Ovary (tissue), 9 donors: ENCODE results near the gene CCDC102A. TPM values are rescaled to one million over a fixed set of nuclear protein-coding genes. Genes with fewer than 3 reads are reported as not detected.

Experiments
- DNase-seq, 5 donors: peaks; one replicate each; pipeline ENCODE4 v3.0.0-alpha.2; 2019 to 2020
- H3K27ac ChIP-seq, 2 donors: fragments of 200-600 bp; one replicate each; pipeline versions ENCODE4 v1.5.1 to v1.8.0; 2019 to 2022
- H3K27me3 ChIP-seq: fragments of 200-600 bp; one replicate; pipeline ENCODE4 v1.8.0; 2022
- H3K36me3 ChIP-seq: fragments of 200-600 bp; sonication (generic); one replicate; pipeline ENCODE4 v1.5.1; 2019
- H3K4me1 ChIP-seq: one replicate; pipeline ENCODE4 v1.8.1; 2013; ENCODE audit warnings: mild to moderate bottlenecking, moderate library complexity; ENCODE audit not compliant: insufficient read depth
- H3K4me3 ChIP-seq: fragments of 200-600 bp; sonication (generic); one replicate; pipeline ENCODE4 v1.5.1; 2017
- H3K9me3 ChIP-seq, 2 donors: fragments of 200-600 bp in 1 of 2; sonication (generic) in 1 of 2; one replicate each; pipeline versions ENCODE4 v1.5.1 to v1.8.1; 2013 to 2019; ENCODE audit warnings: mild to moderate bottlenecking in 1 of 2, moderate library complexity in 1 of 2
- CTCF ChIP-seq, 3 donors: fragments of 450-650 bp in 2 of 3; fragments of 200-600 bp in 1 of 3; IDR thresholded peaks; one replicate each; pipeline versions ENCODE4 v1.5.1 to v1.8.0; 2016 to 2022; ENCODE audit warnings: antibody characterized with exemption in 3 of 3, mild to moderate bottlenecking in 1 of 3
- EP300 ChIP-seq: sonication (generic); formaldehyde crosslinking; IDR thresholded peaks from one replicate; pipeline ENCODE4 v1.6.1; 2017; ENCODE audit warnings: antibody characterized with exemption
- POLR2A ChIP-seq: fragments of 450-650 bp; IDR thresholded peaks from one replicate; pipeline ENCODE4 v1.6.1; 2017; ENCODE audit warnings: antibody characterized with exemption, mild to moderate bottlenecking, moderate library complexity
- WGBS, 3 donors: extraction: QIAGEN DNeasy Blood & Tissue Kit in 1 of 3; methylation state at CpG; one replicate each; pipeline versions ENCODE4 v1.1.5 to v1.1.7; 2013 to 2017; 5-methylcytosine and 5-hydroxymethylcytosine counted together
- intact Hi-C, 4 donors: fragments of 100-400 bp; cut with DNase I; formaldehyde crosslinking; loops; one replicate each; pipeline versions ENCODE4 v1.11.0 to v1.15.1; 2022 to 2023
- polyA plus RNA-seq, 2 donors: library from polyadenylated mRNA; stranded (reverse); fragments of 200-250 nt in 1 of 2; fragments of 350-450 nt in 1 of 2; fragmentation: Illumina TruSeq in 1 of 2; extraction: RNeasy Lipid Tissue Mini Kit (QIAGEN cat#74804) in 1 of 2; gene quantifications; one replicate each; pipeline ENCODE4 v1.2.3, GENCODE V29; 2013 to 2014
- total RNA-seq, 7 donors: library from RNA; depleted of rRNA in 2 of 7; stranded (reverse); fragments of >200 nt in 2 of 7; fragmentation: NEBNext Ultra II Directional in 3 of 7; extraction: Animal tissue kit (Norgen Biotek cat#: 25700) in 3 of 7; gene quantifications; one replicate each; pipeline versions ENCODE4 v1.1.0 to v1.2.4, GENCODE V29; 2016 to 2023
- donor health status: DM: no; HTN: no; CAD: no; lungs with moderate emphysema.
- donor health status: DM: no; HTN: no; CAD: no.
- donor health status: Bipolar disorder and iron deficiency.
- donor health status: DM: yes; HTN: yes; CAD: no.
- donor health status: DM: no; HTN: no; CAD: no.
- donor health status: DM: yes; HTN: yes; CAD: no.

CCDC102A gene
- total and polyA plus RNA-seq, 9 donors = 5.9 to 22.4 (median 12.5) TPM

- Histone ChIP-seq H3K27ac (peak overlapping the region; percentile 45 to 54), H3K4me3 (peak overlapping the region; percentile 20), H3K4me1 (peaks cover 19% of the 10 kb centered on the region), H3K36me3 (no peaks in the 10 kb centered on the region), H3K27me3 (no peaks in the 10 kb centered on the region), H3K9me3 (no peaks in the 10 kb centered on the region)
- TF ChIP-seq POLR2A = no peak
- TF ChIP-seq EP300 = no peak
- TF ChIP-seq CTCF (IDR thresholded peaks at IDR 0.05) = no peak
- intact Hi-C loops = no loop called here
- 9 to 16% (median 12%) methylated on average over 15 of the region's 15 CpGs for WGBS, 3 donors
- peak in 4 of 5 donors; percentile 53 to 74 (median 55) for DNase-seq
Measured at GRCh38 chr16:57479976-57480753, 56.2 kb downstream of the CCDC102A start.

DNA sequence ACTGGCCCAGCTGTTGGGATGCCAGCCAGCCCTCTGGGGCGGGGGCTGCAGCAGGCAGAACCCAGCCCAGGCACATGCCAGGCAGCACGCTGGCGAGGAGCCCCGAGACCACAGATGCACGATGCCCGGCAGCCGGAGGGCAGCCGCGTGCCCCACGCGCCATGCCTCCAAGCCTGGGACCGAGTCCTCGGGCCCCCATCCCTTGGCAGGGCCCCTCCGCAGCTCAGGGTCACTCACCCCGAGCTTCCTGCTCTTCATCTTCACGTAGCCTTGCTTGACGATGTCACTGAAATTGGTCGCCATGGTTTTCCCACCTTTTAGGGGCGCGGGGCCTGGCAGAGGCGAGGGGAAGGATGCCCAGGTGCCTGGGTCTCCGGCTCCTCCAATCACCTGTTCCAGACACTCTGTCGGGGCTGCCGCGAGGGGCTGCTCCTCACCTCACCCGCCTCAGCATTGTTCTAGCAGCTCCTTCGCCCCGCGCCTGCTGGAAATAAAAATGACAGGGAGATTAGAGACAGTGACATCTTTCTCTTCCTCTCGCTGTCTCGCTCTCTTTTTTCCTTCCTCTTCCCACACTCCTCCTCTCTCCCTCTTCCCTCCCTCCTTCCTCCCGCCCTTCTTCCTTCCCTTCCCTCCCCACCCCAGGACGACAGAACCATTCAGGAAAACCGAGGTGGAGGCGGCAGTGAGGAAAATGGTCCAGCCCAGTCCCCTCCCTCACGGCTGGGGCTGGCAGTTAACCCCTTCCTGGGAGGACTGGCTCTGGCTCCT, 57.0 kb downstream of the CCDC102A start:
- intact Hi-C loops = no loop called here
- DNase-seq = peak; percentile 52 to 61 (median 57)

GRCh38 chr16:57478396-57479204, 57.8 kb downstream of the CCDC102A start:
- TF ChIP-seq EP300 = no peak
- TF ChIP-seq POLR2A = no peak
- TF ChIP-seq CTCF (IDR thresholded peaks at IDR 0.05) = no peak
- Histone ChIP-seq H3K4me3 (peak overlapping the region; percentile 20), H3K27ac (peak overlapping the region; percentile 35 to 54), H3K36me3 (no peaks in the 10 kb centered on the region), H3K27me3 (no peaks in the 10 kb centered on the region), H3K9me3 (no peaks in the 10 kb centered on the region), H3K4me1 (peaks cover 18% of the 10 kb centered on the region)
- 32 to 39% (median 33%) methylated on average over 13 to 15 of the region's 15 CpGs for WGBS, 3 donors
- intact Hi-C loops = no loop called here
- DNase-seq = no peak

More for the DNA sequence above, 57.0 kb downstream of the CCDC102A start:
- WGBS, 3 donors = 7 to 9% (median 7%) methylated on average over 28 to 36 of the region's 36 CpGs
- Histone ChIP-seq H3K4me3 (peak overlapping the region; percentile 20), H3K36me3 (no peaks in the 10 kb centered on the region), H3K9me3 (no peaks in the 10 kb centered on the region), H3K27me3 (no peaks in the 10 kb centered on the region), H3K4me1 (peaks cover 18% of the 10 kb centered on the region), H3K27ac (peak overlapping the region; percentile 45 to 54)
- TF ChIP-seq POLR2A = no peak
- TF ChIP-seq CTCF (IDR thresholded peaks at IDR 0.05) = no peak
- no peak for TF ChIP-seq EP300

- 67 to 75% (median 69%) methylated on average over 9 of the region's 9 CpGs for WGBS, 3 donors
- Histone ChIP-seq H3K4me3 (no peak overlapping the region), H3K36me3 (no peaks in the 10 kb centered on the region), H3K27me3 (no peaks in the 10 kb centered on the region), H3K9me3 (no peaks in the 10 kb centered on the region), H3K27ac (peak overlapping the region in 1 of 2 donors; percentile 36), H3K4me1 (peaks cover 18% of the 10 kb centered on the region)
- TF ChIP-seq CTCF (IDR thresholded peaks at IDR 0.05) (no peak), EP300 (no peak), POLR2A (no peak)
- intact Hi-C loops = no loop called here
- no peak for DNase-seq
Measured at GRCh38 chr16:57477531-57478202, 58.7 kb downstream of the CCDC102A start.
